Loucy (cell line): ENCODE data around the gene SIX3.

Experiments
- EZH2phosphoT487 ChIP-seq: fragments of 200-600 bp; IDR thresholded peaks from 2 replicates; pipeline ENCODE4 v1.6.1; 2018; ENCODE audit warnings: antibody characterized with exemption, mild to moderate bottlenecking, moderate library complexity, borderline replicate concordance
- TF ChIP-seq, protein P1 (sequence below): fragments of 200-600 bp; sonication (generic); conservative IDR thresholded peaks from 2 replicates; pipeline ENCODE4 v1.5.1; 2014; ENCODE audit warnings: mild to moderate bottlenecking, antibody characterized with exemption, low read length

DNA sequence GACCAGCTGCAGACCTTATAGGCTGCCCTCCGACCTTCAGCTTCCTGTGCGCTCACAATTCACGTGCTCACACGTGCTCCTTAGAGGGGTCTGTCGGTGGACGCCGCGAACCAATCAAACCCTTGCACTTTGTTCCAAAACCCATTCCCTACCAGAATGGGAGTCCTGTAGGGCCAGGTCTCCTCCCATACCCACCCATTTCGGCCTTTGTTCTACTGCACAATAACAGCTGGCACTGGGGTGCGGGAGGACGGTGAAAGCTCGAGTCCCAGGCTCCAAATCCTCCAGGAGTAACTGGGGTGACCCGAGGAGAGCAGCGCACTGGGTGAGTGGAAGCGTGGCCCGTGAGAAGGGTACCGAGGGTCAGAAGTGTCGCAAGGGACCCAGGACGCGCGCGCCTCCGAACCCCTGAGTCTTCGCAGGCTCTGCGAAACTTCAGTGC lies 13.0 kb downstream of the SIX3 start:
- TF ChIP-seq, protein P1, sequence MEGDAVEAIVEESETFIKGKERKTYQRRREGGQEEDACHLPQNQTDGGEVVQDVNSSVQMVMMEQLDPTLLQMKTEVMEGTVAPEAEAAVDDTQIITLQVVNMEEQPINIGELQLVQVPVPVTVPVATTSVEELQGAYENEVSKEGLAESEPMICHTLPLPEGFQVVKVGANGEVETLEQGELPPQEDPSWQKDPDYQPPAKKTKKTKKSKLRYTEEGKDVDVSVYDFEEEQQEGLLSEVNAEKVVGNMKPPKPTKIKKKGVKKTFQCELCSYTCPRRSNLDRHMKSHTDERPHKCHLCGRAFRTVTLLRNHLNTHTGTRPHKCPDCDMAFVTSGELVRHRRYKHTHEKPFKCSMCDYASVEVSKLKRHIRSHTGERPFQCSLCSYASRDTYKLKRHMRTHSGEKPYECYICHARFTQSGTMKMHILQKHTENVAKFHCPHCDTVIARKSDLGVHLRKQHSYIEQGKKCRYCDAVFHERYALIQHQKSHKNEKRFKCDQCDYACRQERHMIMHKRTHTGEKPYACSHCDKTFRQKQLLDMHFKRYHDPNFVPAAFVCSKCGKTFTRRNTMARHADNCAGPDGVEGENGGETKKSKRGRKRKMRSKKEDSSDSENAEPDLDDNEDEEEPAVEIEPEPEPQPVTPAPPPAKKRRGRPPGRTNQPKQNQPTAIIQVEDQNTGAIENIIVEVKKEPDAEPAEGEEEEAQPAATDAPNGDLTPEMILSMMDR = no peak
- TF ChIP-seq EZH2phosphoT487 = no peak
